ENCODE results near the gene CCR7. TPM values are rescaled to one million over a fixed set of nuclear protein-coding genes. Genes with fewer than 3 reads are reported as not detected.

The CCR7 gene
- total and polyA plus RNA-seq, 11 donors: 0.09 to 2.2 (median 0.23) TPM; not detected in 3

DNA sequence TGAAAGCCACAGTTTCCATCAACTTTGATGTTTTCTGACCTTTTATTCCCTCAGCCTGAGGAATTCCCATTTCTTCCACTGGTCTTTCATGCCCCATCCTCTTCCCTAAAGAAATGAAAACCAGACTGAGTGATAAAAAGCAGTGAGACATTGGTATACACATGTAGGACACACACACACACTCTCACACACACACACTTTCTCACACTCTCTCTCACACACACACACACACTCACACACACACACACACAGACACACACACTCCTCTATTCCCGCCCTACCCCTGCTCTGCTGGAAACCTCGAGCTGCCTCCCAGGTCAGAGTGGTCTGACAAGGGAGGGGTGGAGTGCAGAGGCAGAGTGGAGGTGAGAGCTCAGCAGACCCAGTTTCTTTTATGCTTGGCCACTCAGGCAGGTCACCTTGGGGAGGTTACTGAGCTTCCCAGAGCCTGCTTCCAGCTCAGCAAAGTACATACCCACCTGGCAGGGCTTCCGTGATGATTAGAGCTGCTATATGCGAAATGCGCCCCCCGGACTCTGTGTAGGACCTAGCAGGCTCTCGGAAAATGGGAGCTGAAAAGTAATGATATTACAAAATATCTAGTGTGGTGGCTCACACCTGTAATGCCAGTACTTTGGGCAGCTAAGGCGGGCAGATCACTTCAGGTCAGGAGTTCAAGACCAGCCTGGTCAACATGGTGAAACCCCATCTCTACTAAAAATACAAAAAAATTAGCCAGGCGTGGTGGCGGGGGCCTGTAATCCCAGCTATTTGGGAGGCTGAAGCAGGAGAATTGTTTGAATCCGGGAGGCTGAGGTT is 30.7 kb downstream of the CCR7 start:
- no peak overlapping the region for H3K4me3 ChIP-seq
- intact Hi-C loops (cut with DNase I): loop anchor here (2.0 to 10.0 kb wide), 11 partner anchors 52 to 232 kb away; partner anchors contain the start of genes RARA (in 5 of the 10), GJD3 (in 2 of the 10) and IGFBP4 (in 2 of the 10)
- peak overlapping the region in 9 of 12 donors; percentile 20 to 98 (median 85) for H3K27ac ChIP-seq

DNA sequence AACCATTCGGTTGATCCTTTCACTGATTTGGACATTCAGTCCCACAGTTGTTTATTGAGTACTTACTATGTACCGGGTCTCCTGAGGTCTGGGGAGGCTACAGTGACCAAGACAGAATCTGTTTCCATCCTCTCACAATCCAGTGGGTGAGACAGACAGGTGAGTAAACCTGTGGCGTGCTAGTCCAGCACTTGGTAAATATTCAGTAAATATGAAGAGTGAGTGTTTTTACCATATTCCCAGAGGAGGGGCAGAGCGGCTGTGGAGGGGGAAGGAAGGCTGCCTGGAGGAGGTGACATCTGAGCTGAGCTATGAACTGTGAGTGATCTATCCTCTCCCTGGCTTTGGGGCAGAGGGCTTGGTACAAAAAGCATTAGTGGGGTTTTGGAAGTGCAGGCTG is 31.4 kb downstream of the CCR7 start:
- intact Hi-C loops (cut with DNase I): loop anchor here (1.0 to 10.0 kb wide), 20 partner anchors 27 to 229 kb away; partner anchors contain the start of genes IGFBP4 (in 7 of the 10), RARA (in 5 of the 10) and GJD3 (in 2 of the 10)
- 74 to 82% (median 81%) methylated on average over 4 of the region's 4 CpGs for WGBS, 4 donors
- peak in 1 of 5 donors; percentile 4 for DNase-seq
- H3K27me3 ChIP-seq: no peaks in the 10 kb centered on the region
- peaks cover 13 to 70% (median 50%) of the 10 kb centered on the region in 12 donors for H3K4me1 ChIP-seq
- no peak for ATAC-seq
- no peaks in the 10 kb centered on the region for H3K9me3 ChIP-seq
- no peak for TF ChIP-seq POLR2A (IDR thresholded peaks at IDR 0.05)
- TF ChIP-seq, protein P1, sequence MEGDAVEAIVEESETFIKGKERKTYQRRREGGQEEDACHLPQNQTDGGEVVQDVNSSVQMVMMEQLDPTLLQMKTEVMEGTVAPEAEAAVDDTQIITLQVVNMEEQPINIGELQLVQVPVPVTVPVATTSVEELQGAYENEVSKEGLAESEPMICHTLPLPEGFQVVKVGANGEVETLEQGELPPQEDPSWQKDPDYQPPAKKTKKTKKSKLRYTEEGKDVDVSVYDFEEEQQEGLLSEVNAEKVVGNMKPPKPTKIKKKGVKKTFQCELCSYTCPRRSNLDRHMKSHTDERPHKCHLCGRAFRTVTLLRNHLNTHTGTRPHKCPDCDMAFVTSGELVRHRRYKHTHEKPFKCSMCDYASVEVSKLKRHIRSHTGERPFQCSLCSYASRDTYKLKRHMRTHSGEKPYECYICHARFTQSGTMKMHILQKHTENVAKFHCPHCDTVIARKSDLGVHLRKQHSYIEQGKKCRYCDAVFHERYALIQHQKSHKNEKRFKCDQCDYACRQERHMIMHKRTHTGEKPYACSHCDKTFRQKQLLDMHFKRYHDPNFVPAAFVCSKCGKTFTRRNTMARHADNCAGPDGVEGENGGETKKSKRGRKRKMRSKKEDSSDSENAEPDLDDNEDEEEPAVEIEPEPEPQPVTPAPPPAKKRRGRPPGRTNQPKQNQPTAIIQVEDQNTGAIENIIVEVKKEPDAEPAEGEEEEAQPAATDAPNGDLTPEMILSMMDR (IDR thresholded peaks at IDR 0.05): no peak
- H3K36me3 ChIP-seq: no peaks in the 10 kb centered on the region
- H3K27ac ChIP-seq: peak overlapping the region in 9 of 12 donors; percentile 20 to 60 (median 46)
- no peak overlapping the region for H3K4me3 ChIP-seq

More for the DNA sequence above, 30.7 kb downstream of the CCR7 start:
- TF ChIP-seq POLR2A (IDR thresholded peaks at IDR 0.05): no peak
- TF ChIP-seq, protein P1 (IDR thresholded peaks at IDR 0.05): no peak
- Histone ChIP-seq H3K27me3 (no peaks in the 10 kb centered on the region), H3K36me3 (no peaks in the 10 kb centered on the region), H3K4me1 (peaks cover 18 to 77% (median 56%) of the 10 kb centered on the region in 12 donors), H3K9me3 (no peaks in the 10 kb centered on the region)
- peak in 1 of 5 donors; percentile 26 for DNase-seq
- ATAC-seq: no peak
- WGBS, 4 donors: 84 to 93% (median 88%) methylated on average over 11 of the region's 11 CpGs

DNA sequence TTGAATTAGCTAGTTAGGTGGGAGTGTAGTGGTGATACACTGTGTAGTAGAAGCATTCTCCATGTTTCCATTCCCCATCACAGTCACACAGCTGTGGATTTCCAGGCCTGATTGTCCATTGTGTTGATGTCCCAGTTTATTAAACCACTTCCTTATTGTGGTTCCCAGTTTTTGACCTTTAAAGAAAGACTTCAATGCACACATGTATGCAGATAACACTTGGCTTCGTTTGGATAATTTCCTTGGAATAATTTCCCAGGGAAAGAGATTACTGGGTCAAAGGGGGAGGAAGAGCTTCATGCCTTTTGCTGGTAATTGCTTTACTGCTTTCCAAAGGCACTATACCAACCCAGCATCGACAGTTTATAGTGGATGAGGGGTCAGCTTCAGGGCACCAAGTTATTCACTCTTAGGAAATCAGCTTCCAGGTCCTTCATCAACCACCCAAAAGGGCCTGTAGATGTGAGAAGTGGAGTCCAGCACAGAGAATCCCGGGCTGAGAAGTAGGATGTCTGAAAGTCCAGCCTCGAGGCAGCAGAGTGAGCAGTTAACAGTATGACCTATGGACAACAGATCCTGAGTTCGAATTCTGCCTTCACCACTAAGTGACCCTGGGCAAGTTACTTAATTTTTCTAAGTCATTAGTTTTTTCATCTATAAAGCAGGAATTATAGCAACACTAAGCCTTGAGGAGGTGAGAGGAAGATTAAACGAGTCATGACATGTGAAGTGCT is 32.6 kb downstream of the CCR7 start:
- intact Hi-C loops (cut with DNase I): loop anchor here (1.0 to 10.0 kb wide), 19 partner anchors 28 to 228 kb away; partner anchors contain the start of genes IGFBP4 (in 7 of the 10), RARA (in 5 of the 10) and GJD3 (in 2 of the 10)
- DNase-seq (no peak), ATAC-seq (peak; percentile 17 to 51 (median 21))
- 44 to 57% (median 49%) methylated on average over 6 of the region's 6 CpGs for WGBS, 4 donors
- Histone ChIP-seq H3K4me1 (peaks cover 11 to 58% (median 38%) of the 10 kb centered on the region in 12 donors), H3K9me3 (no peaks in the 10 kb centered on the region), H3K36me3 (no peaks in the 10 kb centered on the region), H3K27me3 (no peaks in the 10 kb centered on the region), H3K27ac (peak overlapping the region; percentile 22 to 84 (median 69)), H3K4me3 (no peak overlapping the region)
- no peak for TF ChIP-seq POLR2A (IDR thresholded peaks at IDR 0.05)
- TF ChIP-seq, protein P1 (IDR thresholded peaks at IDR 0.05): no peak
